ENCODE measurements around the gene ARL6IP6. TPM values are rescaled to one million over a fixed set of nuclear protein-coding genes. Genes with fewer than 3 reads are reported as not detected.

The ARL6IP6 gene
- total and polyA plus RNA-seq, 12 donors, result 4.1 to 8.1 (median 6.8) TPM

- no peak for ATAC-seq
- Histone ChIP-seq H3K4me1 (peaks cover 0 to 31% (median 6%) of the 10 kb centered on the region in 9 donors), H3K36me3 (peaks cover 0 to 61% (median 3%) of the 10 kb centered on the region in 9 donors), H3K27me3 (no peaks in the 10 kb centered on the region), H3K9me3 (no peaks in the 10 kb centered on the region), H3K4me3 (no peak overlapping the region), H3K27ac (peak overlapping the region in 1 of 10 donors; percentile 72)
- intact Hi-C loops (cut with DNase I), result no loop called here
- no peak for DNase-seq
- WGBS, 2 donors, result 94 to 99% methylated on average over 4 of the region's 4 CpGs
- no peak for TF ChIP-seq CTCF (IDR thresholded peaks at IDR 0.05)
These were observed 25.4 kb upstream of the ARL6IP6 start for GRCh38 chr2:152693033-152693432.

DNA sequence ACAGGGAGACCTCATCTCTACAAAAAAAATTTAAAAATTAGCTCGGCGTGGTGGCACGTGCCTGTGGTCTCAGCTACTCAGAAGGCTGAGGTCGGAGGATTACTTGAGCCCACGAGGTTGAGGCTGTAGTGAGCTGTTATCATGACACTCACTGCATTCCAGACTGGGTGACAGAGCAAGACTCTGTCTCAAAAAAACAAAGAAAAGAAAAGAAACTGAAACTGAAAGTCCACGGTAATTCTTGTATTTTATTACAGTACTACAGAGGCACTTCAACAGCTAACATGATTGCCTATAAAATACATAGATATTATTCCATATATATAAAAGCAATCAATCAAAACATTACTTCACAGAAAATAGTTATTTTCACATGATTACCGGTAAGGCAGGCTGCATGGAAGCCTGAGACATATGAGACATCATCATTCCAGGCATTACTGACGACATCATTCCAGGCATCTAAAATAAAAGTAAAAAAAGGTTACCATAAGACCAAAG is 24.2 kb upstream of the ARL6IP6 start:
- peak in 6 of 8 donors; percentile 8 to 71 (median 64) for ATAC-seq
- 35 to 54% methylated on average over 8 of the region's 8 CpGs for WGBS, 2 donors
- peak overlapping the region in 9 of 10 donors; percentile 4 to 50 (median 29) for H3K4me3 ChIP-seq
- no peaks in the 10 kb centered on the region for H3K9me3 ChIP-seq
- TF ChIP-seq CTCF (IDR thresholded peaks at IDR 0.05), result no peak
- H3K27me3 ChIP-seq, result no peaks in the 10 kb centered on the region
- no peak for DNase-seq
- peak overlapping the region in 6 of 10 donors; percentile 12 to 72 (median 43) for H3K27ac ChIP-seq
- peaks cover 0 to 31% (median 6%) of the 10 kb centered on the region in 9 donors for H3K4me1 ChIP-seq
- intact Hi-C loops (cut with DNase I), result no loop called here
- peaks cover 0 to 52% (median 2%) of the 10 kb centered on the region in 9 donors for H3K36me3 ChIP-seq

DNA sequence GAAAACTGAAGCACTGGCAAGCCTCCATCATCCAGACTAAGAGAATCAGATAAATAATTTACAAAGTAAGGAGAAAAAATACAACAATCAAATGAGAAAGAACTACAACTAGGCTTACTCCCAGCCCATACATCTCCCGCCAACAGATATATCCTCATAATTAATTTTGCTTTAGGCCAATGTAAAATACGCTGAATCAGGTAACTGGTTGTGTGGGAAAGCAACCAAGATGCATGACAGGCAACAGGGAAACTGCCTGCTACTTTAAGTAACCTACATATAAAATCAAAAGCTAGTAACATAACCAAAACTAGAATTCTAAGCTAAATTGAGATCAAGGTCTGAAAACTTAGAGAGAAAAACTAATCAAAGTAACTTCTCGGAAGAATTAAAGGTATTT is 22.7 kb upstream of the ARL6IP6 start:
- no peak for TF ChIP-seq CTCF (IDR thresholded peaks at IDR 0.05)
- H3K9me3 ChIP-seq, result peaks cover 0 to under 1% (median 0%) of the 10 kb centered on the region in 11 donors
- 98 to 99% methylated on average over 3 of the region's 3 CpGs for WGBS, 2 donors
- intact Hi-C loops (cut with DNase I), result no loop called here
- no peaks in the 10 kb centered on the region for H3K27me3 ChIP-seq
- no peak overlapping the region for H3K4me3 ChIP-seq
- no peak for DNase-seq
- no peak overlapping the region for H3K27ac ChIP-seq
- ATAC-seq, result no peak
- H3K36me3 ChIP-seq, result peaks cover 0 to 36% (median 0%) of the 10 kb centered on the region in 9 donors
- peaks cover 0 to 31% (median 6%) of the 10 kb centered on the region in 9 donors for H3K4me1 ChIP-seq

GRCh38 chr2:152696476-152696875 is 21.9 kb upstream of the ARL6IP6 start:
- Histone ChIP-seq H3K4me1 (peaks cover 0 to 31% (median 6%) of the 10 kb centered on the region in 9 donors), H3K4me3 (no peak overlapping the region), H3K27ac (no peak overlapping the region), H3K9me3 (peaks cover 0 to 8% (median 0%) of the 10 kb centered on the region in 11 donors), H3K36me3 (peaks cover 0 to 33% (median 0%) of the 10 kb centered on the region in 9 donors), H3K27me3 (no peaks in the 10 kb centered on the region)
- no peak for ATAC-seq
- intact Hi-C loops (cut with DNase I), result no loop called here
- TF ChIP-seq CTCF (IDR thresholded peaks at IDR 0.05), result no peak
- no peak for DNase-seq
- 91% methylated on average over 1 of the region's 1 CpG; no CpG with 5 or more reads in 1 of the 2 donors for WGBS, 2 donors

Data from heart right ventricle (tissue), 16 donors.